DND-41 (cell line): ENCODE measurements around the gene SCN10A.

Experiments used
- EZH2 ChIP-seq: IDR thresholded peaks from 3 replicates; pipeline ENCODE4 v1.6.1; 2012; ENCODE audit warnings: borderline replicate concordance, low read depth, mild to moderate bottlenecking, moderate library complexity, low read length, inconsistent platforms; ENCODE audit not compliant: severe bottlenecking
- TF ChIP-seq, protein P1 (sequence below): IDR thresholded peaks from 2 replicates; pipeline ENCODE4 v1.5.1; 2012; ENCODE audit warnings: borderline replicate concordance, low read length, moderate library complexity, mild to moderate bottlenecking; ENCODE audit not compliant: poor library complexity, severe bottlenecking; ENCODE audit errors: extremely low read depth

GRCh38 chr3:38690185-38690584 lies 125.8 kb downstream of the SCN10A start:
- TF ChIP-seq EZH2 = no peak
- TF ChIP-seq, protein P1, sequence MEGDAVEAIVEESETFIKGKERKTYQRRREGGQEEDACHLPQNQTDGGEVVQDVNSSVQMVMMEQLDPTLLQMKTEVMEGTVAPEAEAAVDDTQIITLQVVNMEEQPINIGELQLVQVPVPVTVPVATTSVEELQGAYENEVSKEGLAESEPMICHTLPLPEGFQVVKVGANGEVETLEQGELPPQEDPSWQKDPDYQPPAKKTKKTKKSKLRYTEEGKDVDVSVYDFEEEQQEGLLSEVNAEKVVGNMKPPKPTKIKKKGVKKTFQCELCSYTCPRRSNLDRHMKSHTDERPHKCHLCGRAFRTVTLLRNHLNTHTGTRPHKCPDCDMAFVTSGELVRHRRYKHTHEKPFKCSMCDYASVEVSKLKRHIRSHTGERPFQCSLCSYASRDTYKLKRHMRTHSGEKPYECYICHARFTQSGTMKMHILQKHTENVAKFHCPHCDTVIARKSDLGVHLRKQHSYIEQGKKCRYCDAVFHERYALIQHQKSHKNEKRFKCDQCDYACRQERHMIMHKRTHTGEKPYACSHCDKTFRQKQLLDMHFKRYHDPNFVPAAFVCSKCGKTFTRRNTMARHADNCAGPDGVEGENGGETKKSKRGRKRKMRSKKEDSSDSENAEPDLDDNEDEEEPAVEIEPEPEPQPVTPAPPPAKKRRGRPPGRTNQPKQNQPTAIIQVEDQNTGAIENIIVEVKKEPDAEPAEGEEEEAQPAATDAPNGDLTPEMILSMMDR = no peak
